HG02642 (cell line): ENCODE measurements around the gene GRIA1.

ENCODE experiments used
- ATAC-seq: cut with Tn5 transposase; IDR thresholded peaks from one replicate; pipeline ENCODE4 v1.9.1; 2021; ENCODE audit warnings: mild to moderate bottlenecking; ENCODE audit not compliant: unreplicated experiment, poor library complexity

Gene GRIA1

DNA sequence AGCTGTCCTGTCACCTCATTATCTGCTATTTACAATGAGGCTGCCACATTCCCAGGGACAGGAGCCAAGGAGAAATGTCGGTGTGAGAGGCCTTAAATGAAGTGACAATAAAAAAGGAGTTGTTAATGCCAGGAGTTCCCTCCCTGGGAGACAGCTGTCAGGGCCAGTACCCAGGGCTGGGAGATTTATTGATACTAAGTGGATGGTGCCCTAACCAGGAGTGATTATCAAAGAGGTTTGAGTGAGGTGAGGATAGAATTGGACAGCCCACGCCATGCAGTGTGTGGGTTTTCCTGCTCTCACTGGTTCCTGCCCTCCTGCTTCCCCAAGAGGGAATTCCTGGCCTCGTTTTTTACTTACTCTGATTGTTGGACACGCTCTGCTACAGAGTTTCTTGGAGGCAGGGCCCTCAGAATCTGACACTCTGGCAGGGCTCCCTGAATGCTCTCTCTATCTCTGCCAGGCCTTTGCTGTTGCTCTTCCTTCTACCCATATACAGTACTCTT, 150.8 kb downstream of the GRIA1 start:
- no peak for ATAC-seq

DNA sequence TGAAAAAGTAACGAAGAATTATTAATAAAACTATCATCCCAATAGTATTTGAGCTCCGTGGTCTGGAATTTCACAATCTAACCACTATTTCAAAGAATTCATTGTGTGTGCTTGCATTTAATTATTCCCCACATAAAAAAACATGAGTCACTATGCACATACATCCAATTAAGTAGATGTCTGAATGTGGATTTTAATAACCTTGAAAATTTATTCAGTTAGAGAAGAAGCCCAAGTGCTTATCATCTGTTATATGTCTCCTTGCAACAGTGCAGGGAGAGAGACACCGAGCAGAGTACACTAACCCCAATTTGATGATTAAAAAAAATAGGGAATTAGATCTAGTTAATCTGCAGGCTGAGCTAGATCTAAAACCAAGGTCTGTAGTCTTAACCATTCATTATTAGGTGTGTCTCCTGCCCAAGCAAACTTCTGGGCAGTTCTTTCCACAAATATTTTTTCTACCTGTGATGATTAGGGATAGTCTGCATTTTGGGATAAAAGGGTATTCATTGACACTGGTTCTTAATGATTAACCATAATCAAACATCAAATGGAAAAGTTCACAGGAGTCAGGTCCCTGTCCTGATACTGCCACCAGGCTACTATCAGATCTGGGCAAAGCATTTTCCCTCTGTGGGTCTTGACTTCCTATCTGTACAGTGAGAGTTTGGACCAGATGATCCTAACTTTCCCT, 164.2 kb downstream of the GRIA1 start:
- ATAC-seq: no peak

DNA sequence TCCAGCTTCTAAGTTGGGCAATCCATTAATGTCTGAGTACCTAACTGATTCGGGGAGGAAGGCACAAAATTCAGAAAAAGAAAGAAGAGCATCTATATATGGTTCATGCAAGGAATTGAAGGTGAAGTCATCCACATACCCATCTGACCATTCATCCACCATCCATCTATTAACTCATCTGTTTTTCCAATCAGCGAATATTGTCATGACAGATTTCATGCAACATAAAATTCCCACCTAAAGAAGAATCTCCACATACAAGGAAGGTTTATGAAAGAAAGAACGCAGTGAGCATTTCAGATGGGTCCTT, 164.7 kb downstream of the GRIA1 start:
- ATAC-seq: no peak

DNA sequence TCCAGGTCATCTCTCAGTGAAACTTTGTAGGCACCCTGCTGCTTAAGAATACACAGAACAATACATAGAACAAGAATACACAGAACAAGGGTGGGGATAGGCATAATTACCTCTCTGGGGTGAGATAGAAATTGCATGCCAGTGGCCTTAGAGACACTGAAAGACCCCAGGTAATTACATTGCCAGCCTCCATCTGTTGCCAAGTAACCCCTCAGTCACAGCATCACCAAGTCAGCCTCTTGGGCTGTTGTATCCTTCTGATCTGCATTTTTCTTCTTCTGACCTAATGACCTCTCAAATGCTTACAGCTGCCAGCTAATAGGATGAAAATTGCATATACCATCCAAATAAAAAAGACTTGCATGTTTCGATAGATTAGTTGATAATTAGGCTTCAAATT, 167.7 kb downstream of the GRIA1 start:
- no peak for ATAC-seq

DNA sequence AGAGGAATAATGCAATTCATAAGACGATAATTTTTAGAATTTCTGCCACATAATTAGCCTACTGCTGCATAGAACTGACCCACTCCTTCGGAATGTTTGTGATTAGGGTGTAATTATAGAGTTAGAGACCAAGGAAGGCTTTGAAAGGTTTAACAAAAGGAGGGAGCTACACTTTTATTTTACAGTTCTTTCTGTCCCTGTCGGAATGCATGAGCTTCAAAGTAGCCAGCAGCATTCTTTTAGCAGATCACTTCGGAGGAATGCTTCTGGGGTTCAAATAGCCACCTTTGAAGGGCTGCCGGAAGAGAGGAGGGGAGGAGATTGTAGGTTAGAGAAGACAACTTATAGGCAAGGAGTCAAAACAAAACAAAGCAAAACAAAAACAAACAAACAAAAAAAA, 168.1 kb downstream of the GRIA1 start:
- ATAC-seq: no peak

DNA sequence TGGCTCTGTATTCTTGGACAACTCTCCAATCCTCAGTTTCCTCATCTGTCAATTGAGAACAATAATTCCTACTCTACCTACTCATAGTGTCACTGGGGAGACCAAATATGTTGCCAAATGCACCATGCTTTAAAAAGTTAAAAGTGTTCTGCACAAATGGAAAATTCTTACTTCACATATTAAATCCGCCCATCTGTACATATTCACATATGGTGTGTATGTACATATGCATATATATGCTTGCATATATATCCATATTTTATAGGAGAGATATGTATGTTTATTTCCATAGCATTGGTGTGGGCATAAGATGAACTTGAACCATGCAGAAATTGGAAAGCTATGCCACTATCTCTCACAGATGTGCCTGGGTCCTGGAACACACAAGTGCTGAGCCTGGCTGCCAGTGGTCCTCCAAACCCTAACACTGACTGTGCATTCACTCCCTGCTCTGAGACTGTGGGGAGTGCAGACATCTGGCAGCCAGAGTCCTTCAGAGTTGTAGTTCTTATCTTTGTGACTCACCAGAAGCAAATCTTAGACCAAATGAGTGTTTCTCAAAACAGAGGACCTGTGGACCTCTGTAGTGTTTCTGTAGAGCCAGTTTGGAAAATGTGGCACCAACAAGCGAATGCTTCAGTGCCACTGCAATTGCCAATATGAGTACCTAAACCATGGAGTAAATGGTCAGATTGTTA, 168.7 kb downstream of the GRIA1 start:
- ATAC-seq: no peak

DNA sequence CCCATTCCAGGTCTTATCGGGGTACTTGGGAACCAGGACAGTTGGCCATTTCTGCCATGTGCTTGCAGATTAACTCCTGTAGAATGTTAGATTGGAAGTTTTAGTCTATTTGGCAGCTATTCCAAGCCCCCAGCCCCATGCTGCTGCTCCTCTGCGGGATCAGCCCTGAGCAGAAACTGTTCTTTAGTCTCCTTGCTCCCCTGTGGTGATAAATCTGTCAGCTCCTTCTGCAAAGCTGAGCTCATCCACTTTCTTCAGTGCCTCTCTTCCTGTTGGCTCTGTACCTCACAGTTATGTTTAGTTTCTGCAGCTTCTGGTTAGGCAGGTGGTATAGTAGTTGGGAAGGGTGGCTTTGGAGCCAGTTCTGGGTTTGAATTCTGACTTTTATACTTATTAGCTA, 170.4 kb downstream of the GRIA1 start:
- ATAC-seq: no peak

DNA sequence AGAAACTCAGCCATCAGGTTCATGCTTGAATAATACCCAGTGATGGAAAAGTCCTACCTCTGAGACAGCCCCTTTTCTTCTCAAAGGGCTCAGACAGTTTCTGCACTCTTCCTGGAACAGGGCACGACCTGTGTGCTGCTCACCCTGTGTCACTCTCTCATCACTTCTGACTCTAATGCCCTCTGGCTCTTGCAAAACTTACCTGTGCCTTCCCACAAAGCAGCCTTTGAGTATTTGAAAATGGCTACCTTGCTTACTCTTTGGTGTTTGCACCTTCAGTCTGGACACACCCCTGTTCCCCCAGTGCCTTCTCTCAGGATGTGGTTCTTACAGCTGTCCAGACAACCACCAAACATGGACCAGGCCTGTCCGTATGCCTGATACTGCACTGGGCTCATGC, 171.4 kb downstream of the GRIA1 start:
- no peak for ATAC-seq

DNA sequence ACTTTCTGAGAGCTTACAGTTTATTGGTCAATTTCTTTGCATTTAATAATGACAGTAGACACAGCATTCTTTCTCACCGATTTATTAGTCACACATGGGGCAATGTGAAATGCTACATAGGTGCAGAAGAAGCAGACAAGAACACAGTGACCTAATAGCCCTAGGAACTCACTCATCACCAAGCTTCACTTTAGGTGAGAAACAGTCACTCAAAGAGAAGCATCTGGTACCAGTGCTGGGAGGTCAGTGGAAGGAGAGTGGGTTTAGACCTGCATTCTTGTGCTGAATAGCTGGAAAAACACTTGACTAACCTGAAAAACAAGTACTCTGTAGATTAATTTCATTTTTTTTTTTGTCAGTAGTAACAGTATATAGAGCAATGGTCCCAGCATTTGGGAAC, 179.6 kb downstream of the GRIA1 start:
- no peak for ATAC-seq

DNA sequence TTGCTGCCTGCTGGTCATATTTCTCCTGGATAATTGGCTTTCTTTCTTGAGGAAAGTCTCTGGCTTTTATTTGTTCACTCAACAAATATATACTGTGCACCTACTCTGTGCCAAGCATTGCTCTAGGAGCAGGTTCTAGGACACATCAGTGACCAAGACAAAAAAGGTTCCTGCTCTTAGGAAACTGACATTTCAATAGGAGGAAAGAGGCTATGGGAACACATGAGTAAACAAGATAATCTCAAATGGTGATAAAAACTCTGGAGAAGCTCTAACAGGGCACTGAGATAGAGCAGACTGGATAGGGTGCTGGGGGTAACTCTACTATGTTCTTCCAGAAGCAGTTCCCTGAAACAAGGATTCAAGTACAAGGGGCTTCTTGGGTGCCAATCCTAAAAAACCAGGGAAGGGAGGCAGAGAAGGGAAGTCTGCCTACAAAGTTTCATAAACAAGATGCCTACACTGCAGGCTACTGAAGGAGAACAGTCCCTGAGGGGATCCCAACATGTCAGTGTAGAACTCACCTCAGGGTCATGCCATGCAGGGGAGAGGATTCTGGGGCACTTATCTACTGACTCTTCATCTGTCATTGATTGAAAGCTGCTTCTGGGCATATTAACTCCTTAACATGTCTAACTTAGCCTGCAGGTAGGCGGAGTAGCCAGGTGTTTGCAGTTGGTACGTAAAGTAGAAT, 181.3 kb downstream of the GRIA1 start:
- no peak for ATAC-seq

DNA sequence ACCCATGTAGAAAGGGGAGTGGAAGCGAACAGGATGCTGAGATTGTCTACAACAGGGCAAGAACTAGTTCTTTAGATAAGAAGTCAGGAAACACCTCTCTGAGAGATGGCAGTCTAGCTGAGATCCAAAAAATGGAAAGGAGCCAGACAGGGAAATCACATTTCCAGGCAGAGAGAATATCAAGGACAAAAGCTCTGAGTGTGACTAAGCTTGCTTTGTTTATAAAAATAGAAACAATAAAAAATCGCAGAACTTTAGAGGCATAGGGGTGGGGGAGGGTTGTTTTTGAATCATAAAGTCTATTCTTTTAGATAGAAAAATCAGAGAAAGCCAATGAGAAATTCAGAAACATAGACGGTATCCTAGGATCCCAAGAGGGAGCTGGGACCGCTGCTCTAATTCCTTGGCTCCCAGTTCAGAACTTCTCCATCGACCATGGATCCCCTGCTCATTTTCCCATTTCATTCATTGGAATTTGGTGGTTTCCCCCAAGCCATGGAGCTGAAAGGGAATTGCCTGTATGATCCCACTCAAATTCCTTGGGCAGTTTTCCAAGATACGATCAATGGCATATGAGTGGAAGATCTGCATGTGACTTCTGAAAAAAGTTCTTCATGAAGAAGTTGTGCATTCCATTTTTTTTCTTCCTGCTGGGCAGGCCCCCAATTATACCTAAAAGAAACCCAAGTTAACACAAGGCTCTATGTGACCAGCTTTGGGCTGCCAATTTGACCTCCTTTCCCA, 182.0 kb downstream of the GRIA1 start:
- no peak for ATAC-seq

DNA sequence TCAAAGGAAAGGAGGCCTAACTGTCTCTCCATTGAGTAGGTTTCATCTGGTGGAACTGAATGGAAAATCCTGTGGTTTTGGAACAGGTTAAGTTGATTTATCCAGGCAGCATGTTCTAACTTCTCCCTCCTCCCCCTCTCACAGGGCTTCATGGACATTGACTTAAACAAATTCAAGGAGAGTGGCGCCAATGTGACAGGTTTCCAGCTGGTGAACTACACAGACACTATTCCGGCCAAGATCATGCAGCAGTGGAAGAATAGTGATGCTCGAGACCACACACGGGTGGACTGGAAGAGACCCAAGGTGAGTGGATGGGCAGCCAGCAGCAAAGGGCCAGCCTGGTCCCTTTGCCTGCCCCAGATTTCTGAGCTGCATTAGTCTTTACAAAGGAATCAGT, 183.9 kb downstream of the GRIA1 start:
- ATAC-seq: no peak

DNA sequence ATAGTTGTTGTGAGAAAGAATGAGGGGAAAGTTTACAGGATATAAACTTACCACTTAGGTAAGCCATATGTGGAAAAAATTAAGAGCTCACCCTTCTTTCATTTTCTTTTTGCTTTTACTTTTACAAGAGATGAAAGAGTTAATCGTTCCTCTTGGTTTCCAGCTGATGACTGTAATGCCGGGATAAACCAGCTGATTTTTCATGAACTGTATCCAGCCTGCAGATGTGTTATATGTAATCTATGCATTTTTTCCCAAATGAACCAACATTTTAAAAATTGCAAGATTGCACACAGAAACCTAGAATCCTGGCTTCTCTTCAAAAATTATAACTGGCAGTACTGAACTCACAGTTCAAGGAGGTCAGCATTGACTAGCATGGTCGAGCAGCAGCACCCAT, 185.9 kb downstream of the GRIA1 start:
- no peak for ATAC-seq

DNA sequence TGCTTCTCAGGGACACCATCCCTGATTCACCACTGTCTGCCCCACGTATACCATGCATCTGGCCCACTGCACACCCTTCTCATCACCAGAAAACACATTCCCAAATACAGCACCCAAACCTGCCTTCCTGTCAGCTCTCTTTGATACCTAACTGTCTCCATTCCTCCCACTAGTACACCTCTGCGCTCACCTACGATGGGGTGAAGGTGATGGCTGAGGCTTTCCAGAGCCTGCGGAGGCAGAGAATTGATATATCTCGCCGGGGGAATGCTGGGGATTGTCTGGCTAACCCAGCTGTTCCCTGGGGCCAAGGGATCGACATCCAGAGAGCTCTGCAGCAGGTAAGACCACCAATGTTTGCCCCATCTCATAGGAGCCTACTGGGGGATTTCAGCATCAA, 186.4 kb downstream of the GRIA1 start:
- ATAC-seq: no peak

DNA sequence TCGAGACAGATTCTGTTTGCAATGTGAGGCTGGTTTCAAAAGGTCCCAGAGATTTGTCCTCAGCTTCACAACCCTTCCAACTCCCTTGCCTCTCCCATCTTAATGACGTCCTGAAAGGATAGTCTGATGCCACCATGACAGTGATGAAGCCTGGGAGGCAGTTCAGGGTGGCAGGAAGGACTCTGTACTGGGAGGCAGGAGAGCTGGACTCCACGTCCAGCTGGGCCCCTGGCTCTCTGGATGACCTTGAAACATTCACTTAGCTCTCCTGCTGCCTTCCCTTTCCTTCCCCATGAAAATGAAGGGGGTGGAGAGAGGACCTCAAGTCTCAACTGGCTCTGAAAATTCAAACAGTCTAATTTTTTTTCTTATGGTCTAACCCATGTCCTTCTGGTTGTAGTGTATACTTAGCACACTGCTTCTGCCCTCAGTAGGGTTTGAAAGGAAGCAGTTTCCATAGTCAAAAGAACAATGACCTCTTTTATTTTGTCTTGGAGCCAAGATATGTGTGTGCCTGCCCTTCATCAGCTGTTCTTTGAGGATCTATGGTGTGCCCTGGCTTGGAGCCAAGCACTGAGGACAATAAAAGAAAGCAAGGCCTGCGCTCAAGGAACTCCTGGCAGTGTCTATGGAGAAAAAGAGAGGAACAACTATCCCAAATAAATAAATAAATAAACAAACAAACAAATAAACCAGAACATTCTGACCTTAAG, 188.3 kb downstream of the GRIA1 start:
- ATAC-seq: no peak

DNA sequence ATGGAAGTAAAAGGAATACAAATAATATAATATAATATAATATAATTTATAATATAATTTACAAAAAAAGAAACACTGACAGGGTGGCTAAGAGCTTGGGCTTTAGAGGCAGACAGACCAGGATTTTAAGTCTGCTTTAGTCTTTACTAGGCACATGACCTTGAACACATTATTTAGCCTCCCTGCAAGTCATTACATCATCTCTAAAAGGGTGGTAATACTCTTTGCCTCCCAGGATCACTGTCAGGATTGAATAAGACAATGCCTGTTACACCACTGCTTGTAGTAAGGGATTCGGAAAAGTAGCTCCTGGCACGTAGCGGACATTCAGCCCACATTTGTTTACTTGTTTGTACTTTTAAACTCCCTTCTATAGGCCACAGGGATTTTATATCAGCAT, 199.8 kb downstream of the GRIA1 start:
- ATAC-seq: no peak

DNA sequence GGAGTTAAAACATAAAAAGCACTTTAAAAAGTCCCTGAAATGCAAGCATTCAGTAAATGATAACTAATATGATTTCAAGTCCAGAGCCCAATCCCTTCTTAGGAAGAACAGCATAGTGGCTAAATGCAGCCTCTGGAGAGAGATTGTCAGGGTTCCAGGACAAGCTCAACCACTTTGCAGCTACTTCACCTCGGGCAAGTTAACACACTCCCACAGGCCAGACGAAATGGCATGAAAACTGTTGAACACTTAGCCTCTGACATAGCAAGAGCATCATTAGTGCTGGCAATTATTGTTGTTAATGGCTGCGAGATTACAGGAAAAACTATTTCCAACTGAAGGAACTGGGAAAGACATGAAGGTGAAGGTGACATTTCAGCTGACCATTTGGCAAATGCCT, 205.8 kb downstream of the GRIA1 start:
- no peak for ATAC-seq

DNA sequence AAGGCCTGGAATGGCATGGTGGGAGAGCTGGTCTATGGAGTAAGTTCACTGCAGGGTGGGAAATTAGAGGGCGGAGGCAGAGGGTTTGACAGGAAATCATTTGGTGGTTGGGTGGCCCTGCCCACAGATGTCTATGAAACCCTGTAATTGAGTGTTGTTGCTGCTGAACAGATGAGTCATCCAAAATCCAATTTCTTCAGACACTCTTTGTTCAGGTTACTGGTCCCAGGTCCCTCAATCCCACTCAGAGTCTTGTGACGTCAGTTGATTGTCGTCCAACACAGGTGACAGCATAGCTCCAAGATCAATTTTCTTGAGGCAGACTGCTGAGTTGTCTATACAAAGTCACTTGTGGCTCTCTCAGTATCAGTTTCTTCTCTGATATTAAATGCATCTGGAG, 208.6 kb downstream of the GRIA1 start:
- ATAC-seq: no peak

DNA sequence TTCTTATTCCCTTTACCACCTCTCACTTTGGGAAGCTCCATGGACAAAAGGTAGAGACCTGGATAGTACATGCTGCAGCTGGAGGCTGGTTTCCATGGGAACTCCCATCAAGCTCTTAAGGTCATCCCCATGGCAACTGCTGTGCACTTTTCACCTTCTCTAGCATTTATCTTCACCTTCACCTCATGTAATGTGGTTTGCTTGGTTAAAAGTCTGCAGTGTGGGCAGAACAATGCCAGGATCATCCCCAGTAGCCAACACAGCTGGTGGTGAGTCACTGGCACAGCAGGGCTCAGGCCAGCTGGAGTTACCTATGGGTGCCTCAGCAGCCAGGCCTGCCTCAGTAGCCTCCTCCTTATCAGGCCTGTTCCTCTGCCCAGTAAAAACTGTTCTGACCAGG, 210.5 kb downstream of the GRIA1 start:
- ATAC-seq: no peak

DNA sequence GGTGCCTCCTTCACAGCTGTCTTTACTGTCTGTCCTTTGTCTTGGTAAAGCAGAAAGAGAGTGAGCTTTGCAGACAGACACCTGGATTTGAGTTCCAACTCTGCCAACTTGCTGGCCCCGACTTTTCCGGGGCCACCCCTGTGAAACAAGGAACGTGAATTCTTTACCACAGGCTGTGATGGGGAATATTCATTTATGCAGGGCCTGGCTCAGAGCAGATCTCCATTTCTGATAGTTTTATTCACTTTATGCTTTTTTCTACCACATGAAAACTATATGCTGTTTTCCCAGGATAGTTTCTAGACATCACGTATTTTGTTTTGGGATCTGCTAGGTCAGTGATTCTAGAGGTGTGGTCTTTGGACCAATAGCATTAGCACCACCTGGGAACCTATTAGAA, 211.8 kb downstream of the GRIA1 start:
- ATAC-seq: no peak
